IPS-18c (cell line): ENCODE results near the gene HMCN2.
"Not testable (repeated sequence)": the region's sequence is repeated elsewhere in the genome, so short reads cannot be mapped to it uniquely, and the experiment has no call there.

Experiments used
- H3K4me3 ChIP-seq: 2 replicates; pipeline ENCODE4 v1.7.0; 2013; ENCODE audit warnings: low read depth, mild to moderate bottlenecking, low read length, moderate library complexity; ENCODE audit not compliant: insufficient read depth
- H3K9me3 ChIP-seq: one replicate; pipeline ENCODE4 v1.6.1; 2013; ENCODE audit warnings: mild to moderate bottlenecking, low read length, moderate library complexity; ENCODE audit not compliant: control insufficient read depth, insufficient read depth

Gene HMCN2

DNA sequence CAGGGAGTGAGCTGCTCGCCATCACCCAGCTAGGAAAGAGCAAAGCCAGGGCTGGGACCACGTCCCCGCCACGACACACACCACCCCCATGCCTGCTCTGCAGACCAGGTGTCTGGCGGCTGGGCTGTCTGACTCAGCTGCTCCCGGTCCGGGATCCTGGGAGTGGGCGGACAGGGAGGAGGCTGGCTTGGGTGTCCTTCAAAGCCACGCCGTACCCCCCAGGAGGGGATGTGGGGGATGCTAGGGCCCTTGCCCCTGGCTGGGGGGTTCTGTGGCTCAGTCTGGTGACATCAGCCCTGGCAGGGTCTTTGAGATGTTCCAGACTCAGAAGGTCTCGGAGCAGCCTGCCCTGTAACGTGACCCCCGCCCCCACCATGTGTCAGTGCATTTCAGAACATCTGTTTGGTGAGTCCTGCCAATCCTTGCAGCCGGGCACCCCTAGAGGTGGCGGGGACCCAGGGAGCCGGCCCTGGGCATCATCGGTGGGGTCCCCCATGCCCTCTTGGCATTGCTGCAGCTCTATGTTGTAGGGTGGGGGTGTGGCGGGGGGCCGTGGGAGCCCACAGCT, 62.3 kb downstream of the HMCN2 start:
- no peak overlapping the region for H3K4me3 ChIP-seq
- no peaks in the 10 kb centered on the region for H3K9me3 ChIP-seq

DNA sequence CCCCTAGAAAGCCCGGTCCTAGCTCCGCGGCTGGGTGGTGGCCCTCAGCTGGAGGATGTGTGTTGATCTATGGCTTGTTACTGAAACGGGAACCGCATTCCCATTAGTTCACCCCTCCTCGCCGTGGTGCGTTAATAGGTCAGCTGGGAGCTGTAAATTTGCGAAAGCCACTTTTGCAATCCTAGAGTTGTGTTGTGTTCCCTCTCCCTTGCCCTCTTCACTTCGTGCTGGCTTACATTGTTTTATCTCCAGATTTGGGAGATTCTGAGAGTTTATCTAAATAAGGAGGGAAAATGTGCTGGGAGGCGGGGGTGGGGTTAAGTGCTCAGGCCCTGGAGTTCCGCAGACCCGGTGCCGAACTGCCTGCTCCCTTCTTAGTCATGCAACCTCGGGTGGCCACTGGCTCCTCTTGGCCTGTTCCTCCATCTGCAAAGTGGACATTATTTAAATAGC, 62.8 kb downstream of the HMCN2 start:
- Histone ChIP-seq H3K4me3 (no peak overlapping the region), H3K9me3 (no peaks in the 10 kb centered on the region)

DNA sequence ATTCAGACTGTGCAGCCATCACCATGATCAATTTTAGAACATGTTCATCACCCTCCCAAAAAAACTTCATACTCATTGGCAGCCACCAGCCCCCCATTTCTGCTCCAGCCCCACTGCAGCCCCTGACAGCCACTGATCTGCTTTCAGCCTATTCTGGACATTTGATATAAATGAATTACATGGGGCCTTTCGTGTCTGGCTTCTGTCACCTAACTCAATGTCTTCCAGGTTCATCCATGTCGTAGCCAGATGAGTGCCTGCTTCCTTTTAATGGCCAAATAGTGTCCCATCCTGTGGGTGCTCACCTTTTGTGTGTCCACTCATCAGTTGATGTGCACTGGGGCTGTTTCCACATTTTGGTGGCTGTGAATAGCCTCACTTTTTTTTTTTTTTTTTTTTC, 63.5 kb downstream of the HMCN2 start:
- no peak overlapping the region for H3K4me3 ChIP-seq
- no peaks in the 10 kb centered on the region for H3K9me3 ChIP-seq

DNA sequence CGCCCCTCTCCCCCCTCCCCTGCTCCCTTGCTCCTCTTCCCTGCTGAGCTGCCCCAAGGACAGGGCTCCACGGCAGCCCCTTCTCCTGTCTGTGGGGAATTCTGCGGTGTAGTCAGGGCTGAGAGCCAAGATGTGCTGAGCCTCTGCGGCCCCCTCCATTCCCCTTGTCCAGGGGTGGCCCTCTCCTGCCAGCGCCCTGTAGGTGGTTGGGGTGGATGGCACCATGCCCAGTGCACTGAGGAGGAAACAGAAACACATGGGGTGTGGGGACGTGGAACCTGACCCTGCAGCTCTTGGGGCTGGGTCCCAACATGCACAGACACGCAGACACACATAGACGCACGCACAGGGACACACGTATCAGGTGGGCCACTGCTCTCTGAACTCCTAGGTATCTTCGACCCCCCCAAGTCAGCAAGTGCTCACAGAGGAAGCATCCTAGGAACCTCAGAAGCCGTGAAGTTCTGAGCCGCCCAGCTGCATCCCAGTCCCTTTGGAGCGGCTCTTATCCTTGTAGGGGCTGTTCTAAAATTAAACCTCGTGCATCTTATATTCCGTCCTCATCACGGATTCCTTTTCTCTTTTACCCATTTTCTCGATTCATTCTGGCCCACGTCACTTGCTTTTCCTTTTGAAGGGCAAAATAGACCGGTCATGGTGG, 64.8 kb downstream of the HMCN2 start:
- H3K4me3 ChIP-seq = no peak overlapping the region
- no peaks in the 10 kb centered on the region for H3K9me3 ChIP-seq

DNA sequence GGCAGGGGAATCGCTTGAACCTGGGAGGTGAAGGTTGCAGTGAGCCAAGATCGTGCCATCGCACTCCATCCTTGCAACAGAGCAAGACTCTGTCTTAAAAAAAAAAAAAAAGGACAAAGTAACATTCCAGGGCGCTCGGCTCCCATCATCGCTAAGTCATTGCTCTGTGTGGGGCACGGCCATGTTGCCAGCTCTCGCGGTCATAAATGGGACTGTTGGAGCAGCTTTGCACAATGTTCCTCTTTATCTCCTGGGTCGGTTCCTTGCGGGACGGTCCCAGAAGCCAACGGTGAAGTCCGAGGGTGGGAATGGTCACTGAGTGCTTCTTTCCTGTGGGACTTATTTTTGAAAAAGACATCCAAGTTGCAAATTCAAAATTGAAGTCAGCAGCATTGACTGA, 65.5 kb downstream of the HMCN2 start:
- no peak overlapping the region for H3K4me3 ChIP-seq
- H3K9me3 ChIP-seq = no peaks in the 10 kb centered on the region

DNA sequence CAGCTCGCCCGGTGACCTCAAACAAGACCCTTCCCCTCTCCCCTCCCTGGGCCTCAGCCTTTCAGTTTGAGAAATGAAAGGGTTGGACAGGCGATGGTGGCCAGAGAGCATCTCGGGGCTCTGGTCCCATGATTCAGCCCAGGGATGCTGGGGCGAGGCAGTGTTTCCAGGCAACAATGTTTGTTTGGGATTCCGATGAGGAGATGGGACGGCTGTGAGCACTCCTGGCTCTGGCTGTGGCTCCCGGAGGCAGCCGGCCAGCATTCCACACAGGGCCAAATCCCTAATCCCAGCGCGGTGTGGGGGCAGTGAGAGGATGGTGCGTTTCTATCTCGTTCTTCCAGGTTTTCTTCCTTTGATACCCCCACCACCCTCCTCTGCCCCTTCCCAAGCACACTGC, 66.0 kb downstream of the HMCN2 start:
- Histone ChIP-seq H3K4me3 (no peak overlapping the region), H3K9me3 (no peaks in the 10 kb centered on the region)

DNA sequence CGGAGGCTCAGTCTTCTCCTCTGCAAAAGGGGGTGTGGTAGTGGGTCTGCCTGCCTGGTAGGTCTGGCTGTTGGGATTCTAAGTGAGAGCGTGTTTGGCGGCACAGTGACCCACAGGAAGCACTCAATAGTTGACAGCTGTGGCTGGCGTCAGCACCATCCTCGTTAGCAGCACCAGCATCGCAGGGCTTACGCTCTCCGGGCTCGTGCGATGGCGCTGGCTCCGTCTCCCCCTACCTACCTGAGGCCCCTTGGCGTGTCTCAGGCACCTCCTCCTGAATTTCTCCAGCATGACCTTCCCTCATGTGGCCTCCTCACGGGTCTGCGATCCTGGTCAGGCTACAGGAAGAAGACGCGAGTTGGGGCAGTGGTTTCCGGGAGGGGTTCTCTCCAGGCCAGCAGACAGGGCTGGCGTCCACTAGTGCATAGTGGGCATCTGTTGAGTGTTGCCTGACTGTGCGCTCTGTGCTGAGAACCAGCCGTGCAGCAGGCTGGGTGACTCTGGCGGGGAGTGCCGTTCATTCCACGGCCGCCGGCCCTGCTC, 66.9 kb downstream of the HMCN2 start:
- Histone ChIP-seq H3K4me3 (no peak overlapping the region), H3K9me3 (no peaks in the 10 kb centered on the region)

DNA sequence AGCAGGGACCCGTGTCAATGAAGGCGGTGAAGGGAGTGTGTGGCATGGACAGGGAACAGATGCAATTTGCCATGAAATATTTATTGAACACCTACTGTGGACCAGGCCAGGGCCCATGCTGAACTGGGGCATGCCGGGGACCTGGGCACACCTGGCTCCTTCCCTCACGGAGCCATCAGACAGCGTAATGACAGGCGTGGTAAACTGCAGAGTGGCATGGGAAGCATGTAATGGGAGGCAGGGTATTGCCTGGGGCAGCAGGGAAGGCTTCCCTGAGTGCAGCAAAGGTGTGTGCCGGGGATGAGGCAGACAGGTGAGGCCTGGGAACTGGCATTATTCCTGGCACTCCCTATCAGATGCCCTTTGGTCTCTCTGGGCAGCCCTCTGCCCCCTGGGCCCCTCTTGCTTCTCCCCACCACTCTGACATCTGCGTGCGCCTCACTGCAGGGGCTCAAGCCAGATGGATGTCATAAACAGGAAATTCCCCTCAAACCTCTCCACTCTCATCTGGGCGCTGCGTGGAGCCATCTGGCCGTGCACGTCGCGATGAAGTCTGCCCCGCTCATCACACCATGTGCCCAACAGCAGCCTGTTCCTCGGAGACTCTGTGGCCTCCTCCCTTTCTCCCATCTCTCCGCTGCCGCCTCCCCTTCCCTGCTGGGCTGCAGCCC, 67.6 kb downstream of the HMCN2 start:
- no peak overlapping the region for H3K4me3 ChIP-seq
- no peaks in the 10 kb centered on the region for H3K9me3 ChIP-seq

DNA sequence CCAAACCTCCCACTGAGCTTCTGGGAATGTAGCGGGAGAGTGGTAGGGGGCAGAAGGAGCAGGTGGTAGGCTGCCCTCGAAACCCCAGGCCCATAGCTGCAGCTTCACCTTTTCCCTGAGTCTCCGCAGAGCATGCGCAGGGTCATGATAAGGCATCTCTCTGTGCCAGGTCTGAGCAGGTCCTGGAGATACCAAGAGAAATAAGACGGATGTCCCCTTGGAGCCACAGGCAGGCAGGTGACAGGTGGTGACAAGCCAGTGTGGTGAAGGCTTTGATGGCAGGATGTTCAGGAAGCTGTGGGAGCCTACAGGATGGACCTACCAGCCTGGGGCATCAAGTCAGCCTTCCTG, 68.1 kb downstream of the HMCN2 start:
- Histone ChIP-seq H3K9me3 (no peaks in the 10 kb centered on the region), H3K4me3 (no peak overlapping the region)

DNA sequence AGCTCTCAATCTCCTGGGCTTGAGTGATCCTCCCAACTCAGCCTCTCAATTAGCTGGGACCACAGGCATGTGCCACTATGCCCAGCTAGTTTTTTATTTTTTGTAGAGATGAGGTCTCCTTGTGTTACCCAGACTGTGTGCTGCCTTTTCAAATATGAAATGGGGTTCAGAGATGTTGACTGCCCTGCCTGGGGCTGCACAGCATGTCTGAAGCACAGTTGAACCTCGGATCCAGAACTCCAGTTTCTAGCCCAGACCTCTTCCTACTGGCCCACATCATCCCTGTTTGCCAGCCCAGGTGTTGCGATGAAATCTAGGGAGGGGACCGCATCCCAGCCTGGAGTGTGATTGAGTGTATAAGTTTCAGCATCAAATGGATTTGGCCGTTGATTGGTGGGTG, 69.4 kb downstream of the HMCN2 start:
- H3K9me3 ChIP-seq = no peaks in the 10 kb centered on the region
- H3K4me3 ChIP-seq = no peak overlapping the region

DNA sequence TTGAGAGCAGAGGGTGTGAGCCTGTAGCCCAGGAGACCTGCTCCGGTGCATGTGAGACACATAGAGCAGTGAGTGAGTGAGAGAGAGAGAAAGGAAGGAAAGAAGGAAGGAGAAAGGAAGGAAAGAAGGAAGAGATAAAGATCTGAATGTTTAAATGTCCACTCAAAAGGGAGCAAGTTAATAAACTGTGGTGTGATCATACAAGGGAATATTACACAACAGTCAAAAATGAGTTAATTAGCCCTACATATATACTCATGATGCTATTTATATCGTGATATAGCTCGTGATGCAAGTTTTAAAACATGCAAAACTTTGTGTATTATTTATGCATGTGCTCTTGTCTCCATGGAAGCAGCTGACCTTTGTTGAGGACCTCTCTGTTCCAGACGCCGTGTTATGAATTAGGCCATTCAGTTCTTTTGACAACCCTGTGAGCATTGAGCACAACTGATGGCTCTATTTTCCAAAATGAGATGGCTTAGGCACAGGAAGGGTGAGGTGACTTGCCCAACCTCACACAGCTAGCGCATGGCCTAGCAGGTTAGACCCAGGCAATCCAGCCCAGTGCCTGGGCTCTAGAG, 70.6 kb downstream of the HMCN2 start:
- Histone ChIP-seq H3K9me3 (no peaks in the 10 kb centered on the region), H3K4me3 (no peak overlapping the region)

DNA sequence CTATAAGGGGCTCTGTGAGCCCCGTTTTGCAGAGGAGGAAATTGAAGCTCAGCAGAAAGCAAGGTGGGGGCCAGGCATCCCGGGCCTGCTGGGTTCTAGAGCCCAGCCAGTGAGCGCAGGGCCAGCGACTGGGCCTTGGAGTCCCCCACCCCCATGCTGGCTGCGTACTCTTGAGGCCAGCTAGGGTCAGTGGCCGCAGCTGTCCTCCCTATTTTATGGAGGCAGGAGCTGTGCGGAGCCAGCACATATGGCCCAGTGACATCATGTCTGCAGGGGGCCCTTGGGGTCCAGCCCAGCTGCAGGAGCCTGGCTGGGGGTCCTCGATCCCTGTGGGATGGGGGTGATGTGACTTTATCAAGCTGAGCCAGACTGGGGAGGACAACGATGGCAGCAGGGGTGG, 71.3 kb downstream of the HMCN2 start:
- Histone ChIP-seq H3K9me3 (no peaks in the 10 kb centered on the region), H3K4me3 (no peak overlapping the region)

DNA sequence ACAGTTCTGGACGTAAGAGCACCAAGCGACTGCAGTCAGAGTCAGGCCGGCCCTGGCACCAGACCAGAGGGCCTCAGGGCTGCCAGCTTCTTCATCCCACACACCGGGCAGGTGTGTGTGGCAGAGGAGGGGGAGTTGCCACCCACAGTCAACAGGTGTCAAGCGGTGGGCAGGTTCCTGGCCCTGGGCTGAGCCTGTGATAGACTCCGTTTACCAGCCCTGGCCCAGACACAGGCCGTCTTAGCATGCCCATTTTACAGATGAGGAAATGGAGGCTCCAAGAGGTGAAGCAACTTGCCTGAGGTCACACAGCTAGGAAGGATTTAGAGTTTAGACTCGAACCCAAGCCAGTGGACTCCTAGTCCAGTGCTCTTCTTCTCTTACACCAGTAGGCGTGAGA, 71.8 kb downstream of the HMCN2 start:
- no peak overlapping the region for H3K4me3 ChIP-seq

DNA sequence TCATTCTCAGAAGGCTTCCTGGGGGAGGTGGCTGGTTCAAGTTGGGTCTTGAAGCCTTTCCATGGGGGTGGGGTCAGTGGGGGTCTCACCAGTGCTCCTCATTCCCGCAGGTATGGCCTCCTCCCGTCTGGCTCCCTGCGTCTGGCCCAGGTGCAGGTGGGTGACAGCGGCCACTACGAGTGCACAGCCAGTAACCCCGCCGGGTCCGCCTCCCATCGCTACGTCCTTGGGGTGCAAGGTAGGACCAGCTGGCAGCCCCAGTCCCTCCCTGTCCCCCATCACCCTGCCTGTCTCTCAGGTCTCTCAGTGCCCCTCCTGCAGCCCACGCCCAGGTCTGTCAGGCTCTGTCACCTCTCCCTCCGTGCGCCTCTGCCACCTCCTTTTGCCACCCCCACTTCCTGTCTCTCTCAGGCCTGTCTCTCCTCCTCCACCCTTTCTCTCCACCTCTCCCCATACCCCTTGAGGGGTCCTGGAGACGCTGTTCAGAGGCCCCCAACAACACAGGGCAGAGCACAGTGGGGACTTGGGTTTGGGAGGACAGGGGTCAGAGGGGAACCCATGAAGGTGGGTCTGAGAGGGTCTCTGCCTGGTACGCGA, 72.3 kb downstream of the HMCN2 start:
- H3K9me3 ChIP-seq = no peaks in the 10 kb centered on the region
- H3K4me3 ChIP-seq = no peak overlapping the region

More for the DNA sequence above, 71.8 kb downstream of the HMCN2 start:
- no peaks in the 10 kb centered on the region for H3K9me3 ChIP-seq

DNA sequence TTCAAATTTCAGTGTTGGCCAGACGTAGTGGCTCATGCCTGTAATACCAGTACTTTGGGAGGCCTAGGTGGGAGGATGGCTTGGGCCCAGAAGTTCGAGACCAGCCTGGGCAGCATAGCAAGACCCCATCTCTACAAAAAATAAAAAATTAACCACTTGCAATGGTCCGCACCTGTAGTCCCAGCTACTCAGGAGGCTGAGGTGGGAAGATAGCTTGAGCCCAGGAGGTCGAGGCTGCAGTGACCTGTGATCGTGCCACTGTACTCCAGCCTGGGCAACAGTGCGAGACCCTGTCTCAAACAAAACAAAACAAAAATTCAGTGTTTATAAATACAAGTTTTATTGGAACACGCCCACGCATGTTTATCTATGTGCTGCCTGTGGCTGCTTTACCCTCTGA, 73.3 kb downstream of the HMCN2 start:
- not testable (repeated sequence) for H3K4me3 ChIP-seq, H3K9me3 ChIP-seq

DNA sequence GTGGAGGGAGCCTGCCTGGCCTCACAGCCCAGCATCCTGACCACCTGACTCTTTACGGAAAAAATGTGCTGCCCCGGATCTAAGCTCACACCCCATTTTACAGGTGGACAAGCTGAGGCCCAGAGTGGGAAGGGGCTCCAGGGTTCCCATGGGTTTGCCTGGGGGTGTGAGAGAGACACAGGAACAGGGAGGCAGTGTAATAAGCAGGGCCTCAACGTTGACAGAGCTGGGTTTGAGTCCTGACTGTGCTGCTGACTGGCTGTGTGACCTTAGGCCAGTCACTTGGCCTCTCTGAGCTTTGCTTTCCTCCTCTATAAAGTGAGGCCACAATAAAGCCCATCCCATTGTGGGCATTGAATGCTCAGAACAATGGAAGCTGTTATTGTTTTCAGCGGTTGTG, 73.7 kb downstream of the HMCN2 start:
- no peaks in the 10 kb centered on the region for H3K9me3 ChIP-seq
- no peak overlapping the region for H3K4me3 ChIP-seq

DNA sequence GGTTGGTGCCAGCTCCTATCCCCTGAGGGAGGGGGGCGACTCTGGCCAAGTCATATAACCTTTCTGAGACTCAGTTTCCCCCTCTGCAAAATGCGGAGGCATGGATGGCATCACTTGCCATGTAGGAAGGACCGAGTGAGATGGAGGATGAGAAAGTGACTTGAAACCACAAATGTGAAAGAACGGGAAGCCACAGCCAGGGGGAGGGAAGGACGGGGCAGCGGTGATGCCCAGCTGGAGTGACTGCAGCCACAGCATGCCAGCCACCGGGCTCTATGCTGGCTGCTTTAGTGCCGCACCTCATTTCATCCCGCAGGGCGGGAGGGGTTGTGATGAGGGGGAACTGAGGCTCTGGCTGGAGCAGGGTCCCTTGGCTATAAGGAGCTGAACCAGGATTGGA, 74.5 kb downstream of the HMCN2 start:
- H3K4me3 ChIP-seq = no peak overlapping the region

DNA sequence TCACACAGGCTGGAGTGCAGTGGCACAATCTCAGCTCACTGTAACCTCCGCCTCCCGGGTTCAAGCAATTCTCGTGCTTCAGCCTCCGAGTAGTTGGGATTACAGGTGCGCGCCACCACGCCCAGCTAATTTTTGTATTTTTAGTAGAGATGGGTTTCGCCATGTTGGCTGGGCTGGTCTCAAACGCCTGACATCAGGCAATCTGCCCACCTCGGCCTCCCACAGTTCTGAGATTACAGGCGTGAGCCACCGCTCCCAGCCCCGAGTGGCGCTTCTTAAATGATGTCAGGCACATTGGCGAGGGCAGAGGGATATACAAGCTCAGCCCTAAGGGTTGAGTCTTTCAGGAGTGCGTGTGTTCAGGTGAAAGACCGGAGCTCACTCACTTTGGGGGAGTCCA, 75.0 kb downstream of the HMCN2 start:
- H3K9me3 ChIP-seq, H3K4me3 ChIP-seq: not testable (repeated sequence)

More for the DNA sequence above, 74.5 kb downstream of the HMCN2 start:
- H3K9me3 ChIP-seq = no peaks in the 10 kb centered on the region
